ENCODE measurements around the gene RNF213.
"Not testable (repeated sequence)": the region's sequence is repeated elsewhere in the genome, so short reads cannot be mapped to it uniquely, and the experiment has no call there.

Gene RNF213

GRCh38 chr17:80323982-80324381, 63.3 kb downstream of the RNF213 start:
- DNase-seq: no peak

DNA sequence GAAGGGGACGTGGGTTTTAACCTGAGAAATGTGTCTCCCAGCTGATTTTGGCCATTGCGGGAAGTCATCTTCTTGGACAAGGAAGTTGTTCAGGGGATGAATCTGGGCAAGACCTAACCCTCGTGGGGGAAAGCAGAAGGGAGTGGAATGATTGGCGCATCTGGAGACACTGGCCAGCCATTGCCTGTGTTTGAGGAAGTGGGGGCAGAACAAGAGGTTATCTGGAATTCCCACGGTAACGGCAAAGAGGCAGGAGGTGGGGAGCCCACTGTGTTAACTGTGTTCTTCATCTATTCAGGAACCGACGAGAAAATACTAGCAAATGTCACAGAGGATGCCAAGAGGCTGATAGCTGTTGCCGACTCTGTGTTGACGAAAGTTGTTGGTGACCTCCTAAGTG, 66.9 kb downstream of the RNF213 start:
- DNase-seq: no peak

DNA sequence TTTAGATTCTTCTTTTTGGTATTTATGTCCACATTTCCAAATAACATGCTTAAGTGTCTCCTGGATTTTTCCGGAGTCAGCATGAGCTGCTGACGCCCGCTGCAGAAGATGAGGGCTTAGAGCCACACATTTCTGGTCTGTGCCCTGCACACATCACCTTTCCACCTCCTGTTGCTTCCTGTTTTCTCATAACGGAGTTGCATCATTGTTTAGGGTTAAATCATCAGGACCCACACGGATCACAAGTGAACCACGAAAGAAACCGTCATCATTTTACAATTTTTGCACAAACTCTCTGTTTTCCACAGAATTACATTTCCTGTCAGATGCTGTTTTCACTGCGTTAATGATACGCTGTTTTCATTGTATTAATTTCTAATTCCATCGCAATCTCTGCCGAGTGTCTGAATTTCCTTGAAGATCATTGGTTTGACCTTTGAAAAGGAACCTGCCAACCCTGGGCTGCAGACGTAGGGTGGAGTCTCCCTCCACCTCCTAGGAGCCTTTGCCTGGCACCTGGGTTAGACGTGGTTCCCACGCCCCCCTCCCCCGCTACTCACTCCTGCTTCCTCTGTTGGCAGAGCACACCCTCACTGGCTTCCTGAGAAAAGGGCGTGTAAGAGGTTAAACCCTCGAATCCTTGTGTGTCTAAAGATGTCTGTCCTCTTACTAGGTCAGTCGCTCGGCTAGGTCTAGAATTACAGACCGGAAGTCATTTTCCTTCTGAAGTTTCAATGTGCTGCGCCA, 68.2 kb downstream of the RNF213 start:
- no peak for DNase-seq

DNA sequence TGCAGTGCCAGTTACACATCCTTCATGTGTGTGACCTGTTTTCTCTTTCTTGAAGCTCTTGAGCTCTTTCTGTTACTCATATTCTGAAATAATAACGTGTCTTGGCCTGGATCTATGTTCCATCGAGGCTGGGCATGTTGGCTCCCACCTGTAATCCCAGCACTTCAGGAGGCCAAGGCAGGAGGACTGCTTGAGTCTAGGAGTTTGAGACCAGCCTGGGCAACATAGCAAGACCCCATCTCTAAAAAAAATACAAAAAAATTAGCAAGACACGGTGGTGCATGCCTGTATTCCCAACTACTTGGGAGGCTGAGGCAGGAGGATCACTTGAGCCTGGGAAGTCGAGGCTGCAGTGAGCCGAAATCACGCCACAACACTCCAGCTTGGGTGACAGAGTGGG, 68.8 kb downstream of the RNF213 start:
- not testable (repeated sequence) for DNase-seq

- DNase-seq: no peak
These were observed 69.6 kb downstream of the RNF213 start for GRCh38 chr17:80330276-80330675.

DNA sequence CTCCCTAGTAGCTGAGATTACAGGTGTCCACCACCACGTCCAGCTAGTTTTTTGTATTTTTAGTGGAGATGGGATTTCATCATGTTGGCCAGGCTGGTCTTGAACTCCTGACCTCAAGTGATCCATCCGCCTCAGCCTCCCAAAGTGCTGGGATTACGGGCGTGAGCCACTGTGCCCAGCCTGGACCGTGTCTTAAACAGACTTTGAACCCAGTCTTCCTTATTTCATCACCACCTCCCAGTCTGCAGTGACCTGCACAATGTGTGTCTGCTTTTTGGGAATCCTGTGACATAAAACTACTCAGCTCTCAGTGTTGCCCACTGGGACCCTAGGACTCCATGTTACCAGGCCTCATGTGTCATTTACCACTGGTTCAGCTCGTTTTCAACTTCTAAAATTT, 70.3 kb downstream of the RNF213 start:
- DNase-seq: not testable (repeated sequence)

DNA sequence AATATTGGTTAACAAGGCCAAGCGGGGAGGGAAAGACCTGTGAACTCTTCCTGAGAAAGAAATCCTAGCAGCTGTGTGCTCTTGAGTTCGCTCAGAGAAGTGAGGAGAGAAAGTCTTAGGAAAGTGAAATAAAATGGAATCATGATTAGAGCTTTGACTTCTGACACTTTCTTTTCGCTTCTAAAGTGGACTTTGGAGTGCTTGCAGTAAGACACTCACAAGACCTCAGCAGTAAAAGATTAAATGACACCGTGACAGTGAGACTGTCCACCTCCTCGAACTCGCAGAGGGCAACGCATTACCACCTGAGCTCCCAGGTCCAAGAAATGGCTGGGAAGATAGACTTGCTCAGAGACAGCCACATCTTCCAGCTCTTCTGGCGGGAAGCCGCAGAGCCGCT, 71.2 kb downstream of the RNF213 start:
- no peak for DNase-seq

GRCh38 chr17:80337195-80337895, 76.7 kb downstream of the RNF213 start:
- no peak for DNase-seq

- no peak for DNase-seq
These were observed 78.5 kb downstream of the RNF213 start for GRCh38 chr17:80339118-80339517.

DNA sequence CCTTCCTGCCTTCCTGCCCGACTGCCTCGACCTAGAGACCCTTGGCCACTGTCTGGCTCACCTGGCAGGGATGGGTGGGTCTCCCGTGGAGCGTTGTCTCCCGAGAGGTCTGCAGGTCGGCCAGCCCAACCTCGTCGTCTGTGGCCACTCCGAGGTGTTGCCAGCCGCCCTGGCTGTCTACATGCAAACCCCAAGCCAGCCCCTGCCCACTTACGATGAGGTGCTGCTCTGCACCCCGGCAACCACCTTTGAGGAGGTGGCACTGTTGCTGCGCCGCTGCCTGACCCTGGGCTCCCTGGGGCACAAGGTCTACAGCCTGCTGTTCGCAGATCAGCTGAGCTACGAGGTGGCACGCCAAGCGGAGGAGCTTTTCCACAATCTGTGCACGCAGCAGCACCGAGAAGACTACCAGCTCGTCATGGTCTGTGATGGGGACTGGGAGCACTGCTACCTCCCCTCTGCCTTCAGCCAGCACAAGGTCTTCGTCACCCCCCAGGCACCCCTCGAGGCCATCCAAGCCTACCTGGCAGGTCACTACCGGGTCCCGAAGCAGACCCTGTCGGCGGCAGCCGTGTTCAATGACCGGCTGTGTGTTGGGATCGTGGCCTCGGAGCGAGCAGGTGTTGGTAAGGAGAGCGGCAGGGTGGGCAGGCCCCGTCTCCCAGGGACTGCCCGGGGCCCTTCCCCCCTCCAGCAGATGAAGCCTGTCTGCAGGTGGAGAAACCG, 79.2 kb downstream of the RNF213 start:
- DNase-seq: no peak

DNA sequence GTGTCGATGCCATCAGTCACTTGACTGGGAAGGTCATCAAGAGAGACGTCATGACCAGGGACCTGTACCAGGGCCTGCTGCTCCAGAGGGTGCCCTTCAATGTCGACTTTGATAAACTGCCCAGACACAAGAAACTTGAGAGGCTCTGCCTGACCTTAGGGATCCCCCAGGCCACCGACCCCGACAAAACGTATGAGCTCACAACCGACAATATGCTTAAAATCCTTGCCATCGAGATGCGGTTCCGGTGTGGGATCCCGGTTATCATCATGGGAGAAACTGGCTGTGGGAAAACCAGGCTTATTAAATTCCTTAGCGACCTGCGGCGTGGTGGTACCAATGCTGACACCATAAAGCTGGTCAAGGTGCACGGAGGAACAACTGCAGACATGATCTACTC, 84.7 kb downstream of the RNF213 start:
- DNase-seq: no peak

- DNase-seq: no peak
These were observed 85.3 kb downstream of the RNF213 start for GRCh38 chr17:80345841-80346497.

GRCh38 chr17:80346498-80347275, 86.0 kb downstream of the RNF213 start:
- DNase-seq: no peak

GRCh38 chr17:80347536-80347935, 86.9 kb downstream of the RNF213 start:
- no peak for DNase-seq

DNA sequence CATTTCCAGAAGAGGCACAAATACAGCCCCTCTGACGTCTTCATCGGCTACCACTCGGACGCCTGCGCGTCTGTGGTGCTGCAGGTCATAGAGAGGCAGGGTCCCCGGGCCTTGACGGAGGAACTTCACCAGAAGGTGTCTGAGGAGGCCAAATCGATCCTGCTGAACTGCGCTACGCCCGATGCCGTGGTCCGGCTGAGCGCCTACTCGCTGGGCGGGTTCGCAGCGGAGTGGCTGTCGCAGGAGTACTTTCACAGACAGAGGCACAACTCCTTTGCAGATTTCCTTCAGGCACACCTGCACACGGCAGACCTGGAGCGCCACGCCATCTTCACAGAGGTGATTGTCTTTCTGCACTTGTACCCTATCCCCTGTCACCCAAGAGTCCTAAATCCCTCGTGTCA, 87.3 kb downstream of the RNF213 start:
- no peak for DNase-seq

GRCh38 chr17:80348551-80349150, 88.0 kb downstream of the RNF213 start:
- no peak for DNase-seq

- DNase-seq: no peak
These were observed 88.5 kb downstream of the RNF213 start for GRCh38 chr17:80349151-80349651.

DNA sequence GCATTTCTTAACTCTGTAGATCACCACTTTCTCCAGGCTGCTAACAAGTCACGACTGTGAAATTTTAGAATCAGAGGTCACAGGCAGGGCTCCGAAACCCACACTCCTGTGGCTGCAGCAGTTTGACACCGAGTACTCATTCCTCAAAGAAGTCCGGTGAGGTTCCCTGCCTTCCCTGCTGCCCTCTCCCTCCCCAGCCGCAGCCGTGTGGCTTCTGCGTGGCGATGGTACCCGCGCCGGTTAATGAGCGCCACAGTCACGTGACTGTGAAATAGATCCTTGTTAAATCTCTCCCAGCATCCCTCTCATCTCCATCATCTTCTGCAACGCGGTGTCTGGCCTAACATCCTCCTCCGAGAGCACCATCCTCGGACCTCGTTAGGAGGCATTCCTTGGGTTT, 89.1 kb downstream of the RNF213 start:
- DNase-seq: no peak

DNA sequence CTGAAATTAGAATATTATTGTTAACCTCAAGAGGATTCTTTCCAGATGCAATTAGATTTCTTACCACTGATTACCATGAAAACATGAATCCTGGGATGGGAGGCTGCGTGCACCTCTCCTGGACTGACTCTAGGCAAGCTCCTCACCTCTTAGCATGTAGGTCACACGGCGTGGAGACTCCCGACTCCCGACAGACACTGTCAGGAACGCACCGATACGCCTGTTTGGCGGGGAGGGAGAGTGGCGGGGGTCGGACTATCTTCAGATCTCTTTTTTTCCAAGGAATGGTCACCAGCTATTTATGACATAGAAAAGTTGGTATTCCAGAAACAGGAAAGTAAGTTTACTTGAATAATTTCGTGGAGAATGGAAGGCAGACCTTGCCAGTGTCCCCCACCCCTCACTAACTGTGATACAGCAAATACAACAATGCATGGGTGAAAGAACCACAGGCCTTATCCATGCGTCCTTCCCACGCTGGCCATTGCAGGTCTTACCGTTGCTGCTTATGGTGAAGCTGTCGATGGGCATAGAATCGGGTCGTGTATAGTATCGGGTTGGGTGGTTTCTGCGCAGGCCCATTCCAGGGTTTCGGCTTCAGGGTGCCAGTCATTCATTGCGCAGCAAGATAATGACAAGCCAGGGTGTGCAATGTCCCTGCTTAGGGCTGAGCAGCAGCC, 91.7 kb downstream of the RNF213 start:
- no peak for DNase-seq

DNA sequence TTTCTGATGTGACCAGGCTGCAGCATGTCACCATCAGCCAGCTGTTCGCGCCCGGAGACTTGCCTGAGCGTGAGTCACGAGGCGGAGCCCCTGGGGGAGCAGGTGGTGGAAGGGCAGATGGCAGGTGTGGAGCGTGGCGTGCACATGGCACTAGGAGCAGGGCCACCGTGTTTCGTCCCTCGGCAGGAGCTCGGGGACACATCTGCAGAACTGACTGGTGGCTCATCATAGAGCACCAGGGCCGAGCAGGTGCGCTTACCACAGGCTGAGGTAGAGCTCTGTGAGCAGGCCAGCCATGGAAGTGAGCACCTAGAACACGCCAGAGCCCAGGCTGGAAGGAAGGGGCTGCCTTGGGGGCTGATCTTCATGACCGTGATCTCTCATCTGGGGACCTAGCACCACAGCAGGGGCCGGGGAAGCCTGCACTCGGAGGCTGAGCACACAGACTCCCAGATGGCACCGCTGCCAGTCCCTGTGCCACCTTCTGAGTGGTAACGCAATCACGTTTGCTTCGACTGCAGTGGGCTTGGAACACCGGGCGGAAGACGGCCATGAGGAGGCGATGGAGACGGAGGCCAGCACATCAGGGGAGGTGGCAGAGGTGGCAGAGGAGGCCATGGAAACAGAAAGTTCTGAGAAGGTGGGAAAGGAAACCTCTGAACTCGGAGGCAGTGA, 92.5 kb downstream of the RNF213 start:
- DNase-seq: no peak

Measured in CD4-positive, alpha-beta T cell treated with Interleukin-17A for 4 hours (primary cell).